IMR-90 (cell line): Measurements from ENCODE around the gene CFAP52.

Experiments
- BHLHE40 ChIP-seq: fragments of 150-350 bp; IDR thresholded peaks from 2 replicates; pipeline ENCODE4 v1.6.1; 2016; ENCODE audit warnings: mild to moderate bottlenecking, low read depth, low read length
- FOS ChIP-seq: fragments of 150-350 bp; IDR thresholded peaks from 2 replicates; pipeline ENCODE4 v1.6.1; 2016; ENCODE audit warnings: low read depth, low read length
- MAZ ChIP-seq: IDR thresholded peaks from 2 replicates; pipeline ENCODE4 v1.6.1; 2012; ENCODE audit warnings: low read depth, mild to moderate bottlenecking, low read length, improper control_type of control experiment, moderate library complexity, borderline replicate concordance
- MXI1 ChIP-seq: IDR thresholded peaks from 2 replicates; pipeline ENCODE4 v1.6.1; 2012; ENCODE audit warnings: low read depth, mild to moderate bottlenecking, low read length, moderate library complexity, borderline replicate concordance
- RAD21 ChIP-seq: IDR thresholded peaks from 2 replicates; pipeline ENCODE4 v1.6.1; 2012; ENCODE audit warnings: low read length, improper control_type of control experiment
- RCOR1 ChIP-seq: IDR thresholded peaks from 2 replicates; pipeline ENCODE4 v1.6.1; 2012; ENCODE audit warnings: mild to moderate bottlenecking, low read length, improper control_type of control experiment; ENCODE audit not compliant: insufficient replicate concordance
- TF ChIP-seq, protein P1 (sequence below): conservative IDR thresholded peaks from 2 replicates; pipeline ENCODE4 v1.5.1; 2012; ENCODE audit warnings: mild to moderate bottlenecking, low read depth, low read length, improper control_type of control experiment

DNA sequence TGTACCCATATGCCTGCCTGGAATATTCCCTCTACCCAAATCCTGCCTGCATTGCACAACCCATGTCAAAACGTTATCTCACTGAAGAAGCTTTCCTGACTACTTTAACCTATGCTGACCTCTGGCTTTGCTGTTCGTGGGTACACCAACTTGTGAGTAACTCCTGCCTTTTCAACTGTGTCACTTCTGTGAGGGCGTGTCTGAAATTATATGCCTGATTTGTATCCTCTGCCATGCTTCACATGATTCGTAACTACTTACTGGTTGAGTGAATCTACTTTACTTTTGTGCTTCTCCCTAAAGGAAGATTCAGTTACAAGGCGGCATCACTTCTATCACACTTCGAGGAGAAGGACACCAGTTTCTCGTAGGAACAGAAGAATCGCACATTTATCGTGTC, 35.6 kb downstream of the CFAP52 start:
- TF ChIP-seq, protein P1, sequence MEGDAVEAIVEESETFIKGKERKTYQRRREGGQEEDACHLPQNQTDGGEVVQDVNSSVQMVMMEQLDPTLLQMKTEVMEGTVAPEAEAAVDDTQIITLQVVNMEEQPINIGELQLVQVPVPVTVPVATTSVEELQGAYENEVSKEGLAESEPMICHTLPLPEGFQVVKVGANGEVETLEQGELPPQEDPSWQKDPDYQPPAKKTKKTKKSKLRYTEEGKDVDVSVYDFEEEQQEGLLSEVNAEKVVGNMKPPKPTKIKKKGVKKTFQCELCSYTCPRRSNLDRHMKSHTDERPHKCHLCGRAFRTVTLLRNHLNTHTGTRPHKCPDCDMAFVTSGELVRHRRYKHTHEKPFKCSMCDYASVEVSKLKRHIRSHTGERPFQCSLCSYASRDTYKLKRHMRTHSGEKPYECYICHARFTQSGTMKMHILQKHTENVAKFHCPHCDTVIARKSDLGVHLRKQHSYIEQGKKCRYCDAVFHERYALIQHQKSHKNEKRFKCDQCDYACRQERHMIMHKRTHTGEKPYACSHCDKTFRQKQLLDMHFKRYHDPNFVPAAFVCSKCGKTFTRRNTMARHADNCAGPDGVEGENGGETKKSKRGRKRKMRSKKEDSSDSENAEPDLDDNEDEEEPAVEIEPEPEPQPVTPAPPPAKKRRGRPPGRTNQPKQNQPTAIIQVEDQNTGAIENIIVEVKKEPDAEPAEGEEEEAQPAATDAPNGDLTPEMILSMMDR: no peak
- TF ChIP-seq MXI1: no peak
- no peak for TF ChIP-seq RCOR1
- TF ChIP-seq BHLHE40: no peak
- no peak for TF ChIP-seq FOS
- TF ChIP-seq MAZ: no peak
- no peak for TF ChIP-seq RAD21
